ENCODE results near the gene GIMAP8. TPM values are rescaled to one million over a fixed set of nuclear protein-coding genes. Genes with fewer than 3 reads are reported as not detected.

GIMAP8 gene
- total RNA-seq, 1 donor from 2014 or later, result not detected

DNA sequence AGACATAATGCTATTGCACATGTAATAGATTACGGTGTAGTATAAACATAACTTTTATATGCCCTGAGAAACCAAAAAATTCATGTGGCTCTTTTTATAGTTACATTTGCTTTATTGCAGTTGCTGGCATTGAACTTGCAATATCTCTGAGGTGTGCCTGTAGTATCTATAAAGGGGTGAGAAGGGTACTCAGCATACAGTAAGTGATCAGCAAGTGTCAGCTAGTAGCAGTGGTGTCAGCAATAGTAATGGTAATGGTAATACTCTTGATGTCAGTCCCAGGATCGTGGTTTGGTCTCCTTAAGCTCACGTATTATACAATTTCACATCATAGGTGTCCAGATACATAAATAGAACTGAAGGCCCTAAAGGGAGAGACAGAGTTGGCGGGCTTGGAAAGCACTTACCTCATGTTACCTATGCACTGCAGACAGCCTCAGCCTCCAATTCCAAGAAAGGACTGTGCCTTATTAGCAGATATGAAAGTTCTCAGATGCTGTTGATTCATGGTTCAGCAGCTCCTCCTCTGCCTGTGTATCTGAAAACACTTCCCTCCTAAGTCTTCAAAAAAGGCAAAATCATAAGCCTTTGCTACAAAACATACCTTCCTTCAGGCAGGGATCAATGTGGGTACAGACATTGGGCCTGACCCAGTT lies 57.6 kb downstream of the GIMAP8 start:
- Mint-ChIP-seq H3K4me1 (ENCODE audit: low read depth) (peaks cover 3% of the 10 kb centered on the region), H3K27me3 (no peaks in the 10 kb centered on the region), H3K9me3 (ENCODE audit: low read depth) (no peaks in the 10 kb centered on the region), H3K4me3 (ENCODE audit: low read depth) (no peak overlapping the region), H3K27ac (no peak overlapping the region), H3K36me3 (ENCODE audit: insufficient read depth) (no peaks in the 10 kb centered on the region)
- TF ChIP-seq, protein P1, sequence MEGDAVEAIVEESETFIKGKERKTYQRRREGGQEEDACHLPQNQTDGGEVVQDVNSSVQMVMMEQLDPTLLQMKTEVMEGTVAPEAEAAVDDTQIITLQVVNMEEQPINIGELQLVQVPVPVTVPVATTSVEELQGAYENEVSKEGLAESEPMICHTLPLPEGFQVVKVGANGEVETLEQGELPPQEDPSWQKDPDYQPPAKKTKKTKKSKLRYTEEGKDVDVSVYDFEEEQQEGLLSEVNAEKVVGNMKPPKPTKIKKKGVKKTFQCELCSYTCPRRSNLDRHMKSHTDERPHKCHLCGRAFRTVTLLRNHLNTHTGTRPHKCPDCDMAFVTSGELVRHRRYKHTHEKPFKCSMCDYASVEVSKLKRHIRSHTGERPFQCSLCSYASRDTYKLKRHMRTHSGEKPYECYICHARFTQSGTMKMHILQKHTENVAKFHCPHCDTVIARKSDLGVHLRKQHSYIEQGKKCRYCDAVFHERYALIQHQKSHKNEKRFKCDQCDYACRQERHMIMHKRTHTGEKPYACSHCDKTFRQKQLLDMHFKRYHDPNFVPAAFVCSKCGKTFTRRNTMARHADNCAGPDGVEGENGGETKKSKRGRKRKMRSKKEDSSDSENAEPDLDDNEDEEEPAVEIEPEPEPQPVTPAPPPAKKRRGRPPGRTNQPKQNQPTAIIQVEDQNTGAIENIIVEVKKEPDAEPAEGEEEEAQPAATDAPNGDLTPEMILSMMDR (IDR thresholded peaks at IDR 0.05; ENCODE audit: unreplicated experiment), result no peak
- DNase-seq (ENCODE audit: low spot score, unreplicated experiment), result no peak

DNA sequence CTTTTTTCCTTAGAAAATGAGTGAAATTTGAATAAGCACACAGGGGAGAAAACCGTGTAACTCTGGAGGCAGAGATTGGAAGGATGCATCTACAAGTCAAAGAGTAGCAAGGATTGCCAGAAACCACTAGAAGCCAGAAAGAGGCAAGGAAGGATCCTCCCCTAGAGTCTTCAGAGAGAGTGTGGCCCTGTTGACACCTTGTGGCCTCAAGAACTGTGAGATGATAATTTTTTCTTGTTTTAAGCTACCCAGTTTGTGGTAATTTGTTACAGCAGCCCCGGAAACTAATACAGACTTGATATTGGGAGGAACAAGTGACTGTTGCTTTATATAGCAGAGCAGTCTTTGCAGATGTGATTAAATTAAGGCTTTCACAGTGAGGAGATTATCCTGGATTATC lies 60.6 kb downstream of the GIMAP8 start:
- Mint-ChIP-seq H3K4me3 (ENCODE audit: low read depth) (no peak overlapping the region), H3K9me3 (ENCODE audit: low read depth) (no peaks in the 10 kb centered on the region), H3K27me3 (no peaks in the 10 kb centered on the region), H3K4me1 (ENCODE audit: low read depth) (no peaks in the 10 kb centered on the region), H3K27ac (no peak overlapping the region), H3K36me3 (ENCODE audit: insufficient read depth) (no peaks in the 10 kb centered on the region)
- DNase-seq (ENCODE audit: low spot score, unreplicated experiment), result no peak
- TF ChIP-seq, protein P1 (IDR thresholded peaks at IDR 0.05; ENCODE audit: unreplicated experiment), result no peak

DNA sequence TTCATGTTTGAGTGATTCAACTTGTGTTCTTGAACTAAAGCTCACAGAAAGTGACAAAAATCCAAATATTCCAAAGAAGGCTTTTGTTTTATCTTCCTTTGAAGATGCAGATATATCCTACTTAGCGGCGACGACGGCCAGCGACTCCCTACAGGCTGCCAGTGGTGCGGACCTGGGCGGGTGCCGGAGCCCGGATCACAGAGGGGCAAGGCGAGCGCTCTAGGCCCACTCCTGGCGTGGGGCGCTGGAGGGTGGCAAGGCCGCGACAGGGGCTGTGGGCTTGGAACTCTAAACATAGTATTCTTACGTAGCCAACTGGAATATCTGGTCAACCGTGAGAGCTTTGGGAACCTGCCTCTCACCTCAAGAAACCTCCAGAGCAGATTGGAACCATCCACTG lies 63.3 kb downstream of the GIMAP8 start:
- no peak for DNase-seq (ENCODE audit: low spot score, unreplicated experiment)
- Mint-ChIP-seq H3K27ac (no peak overlapping the region), H3K4me1 (ENCODE audit: low read depth) (no peaks in the 10 kb centered on the region), H3K36me3 (ENCODE audit: insufficient read depth) (no peaks in the 10 kb centered on the region), H3K4me3 (ENCODE audit: low read depth) (no peak overlapping the region), H3K27me3 (no peaks in the 10 kb centered on the region), H3K9me3 (ENCODE audit: low read depth) (no peaks in the 10 kb centered on the region)
- TF ChIP-seq, protein P1 (IDR thresholded peaks at IDR 0.05; ENCODE audit: unreplicated experiment), result no peak

DNA sequence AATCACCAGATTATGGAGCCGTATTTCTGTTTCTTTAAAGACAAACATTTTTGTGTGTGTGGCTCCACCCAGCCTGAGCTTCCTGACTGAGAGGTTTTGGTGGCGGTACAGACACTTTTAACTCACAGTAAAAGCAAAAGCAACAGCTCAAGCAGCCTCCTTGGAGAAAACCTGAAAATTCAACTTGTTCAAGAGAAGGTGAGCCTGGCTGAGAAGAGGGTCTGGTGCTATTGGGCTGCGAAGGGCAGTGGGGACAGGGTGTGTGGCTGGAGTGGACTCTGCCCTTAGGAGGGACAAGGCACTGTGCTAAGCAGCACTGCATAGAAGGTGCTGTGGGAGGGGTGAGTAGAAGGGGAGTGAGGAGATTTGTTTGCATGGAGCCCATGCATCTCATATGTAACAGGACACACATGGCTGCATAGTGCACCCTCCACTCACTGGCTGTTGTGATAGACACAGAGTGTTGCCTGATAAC lies 64.4 kb downstream of the GIMAP8 start, which contains the start of gene GIMAP7:
Gene GIMAP7, plus strand, starts transcription at position 125 of the 475 bp plus-strand sequence. CDS start 5,103 bp downstream, outside the sequence.
- H3K4me3 Mint-ChIP-seq (ENCODE audit: low read depth), result no peak within 1 kb of the TSS
- DNase-seq (ENCODE audit: low spot score, unreplicated experiment), result no peak
- TF ChIP-seq, protein P1 (IDR thresholded peaks at IDR 0.05; ENCODE audit: unreplicated experiment), result no peak
- H3K27me3 Mint-ChIP-seq, result no peaks in the 10 kb centered on the region
- no peaks in the 10 kb centered on the region for H3K9me3 Mint-ChIP-seq (ENCODE audit: low read depth)
- H3K36me3 Mint-ChIP-seq (ENCODE audit: insufficient read depth), result no peaks in the 10 kb centered on the region
- no peaks in the 10 kb centered on the region for H3K4me1 Mint-ChIP-seq (ENCODE audit: low read depth)
- H3K27ac Mint-ChIP-seq, result peak within 1 kb of the TSS; percentile 23

DNA sequence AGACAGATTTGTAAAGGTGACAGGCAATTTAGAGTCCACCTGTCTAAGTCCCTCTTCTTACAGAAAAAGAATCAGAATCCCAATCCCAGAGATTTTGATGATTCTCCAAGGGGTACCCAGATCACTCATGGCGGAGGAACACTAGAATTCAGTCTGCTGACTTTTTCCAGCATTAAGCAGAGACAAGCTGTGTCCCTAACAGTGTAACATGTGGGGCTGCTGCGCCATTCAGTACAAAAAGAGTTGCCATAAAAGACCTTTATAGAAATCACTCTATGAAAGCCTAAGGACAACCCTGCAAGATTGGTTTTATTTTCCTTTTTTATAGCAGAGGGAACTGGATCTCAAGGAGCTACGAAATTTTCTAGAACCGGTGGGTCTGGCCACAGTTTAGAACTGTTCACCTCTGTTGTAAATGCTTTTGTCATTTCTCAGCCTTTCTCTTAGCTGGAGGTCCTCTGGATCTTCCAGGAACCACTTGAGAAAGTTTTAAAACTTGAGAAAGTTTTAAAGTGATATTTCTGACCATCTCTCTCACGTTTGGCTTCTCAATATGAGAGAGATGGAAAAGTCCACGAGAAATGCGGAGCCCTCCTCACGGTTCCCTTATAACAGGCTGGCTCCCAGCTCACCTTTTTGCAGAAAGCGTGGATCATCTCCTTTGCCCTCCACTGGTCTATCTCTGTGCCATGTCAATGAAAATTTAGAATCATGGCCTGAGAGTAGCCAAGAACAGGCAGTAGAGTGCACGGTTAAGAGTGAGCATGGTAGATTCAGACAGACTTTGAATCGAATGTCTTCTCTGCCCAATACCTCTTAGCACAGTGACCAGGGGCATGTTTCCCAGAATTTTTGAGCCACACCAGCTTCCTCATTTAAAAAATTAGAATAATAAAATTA lies 65.1 kb downstream of the GIMAP8 start:
- H3K36me3 Mint-ChIP-seq (ENCODE audit: insufficient read depth), result no peaks in the 10 kb centered on the region
- no peaks in the 10 kb centered on the region for H3K9me3 Mint-ChIP-seq (ENCODE audit: low read depth)
- TF ChIP-seq, protein P1 (IDR thresholded peaks at IDR 0.05; ENCODE audit: unreplicated experiment), result no peak
- H3K27ac Mint-ChIP-seq, result no peak overlapping the region
- no peaks in the 10 kb centered on the region for H3K4me1 Mint-ChIP-seq (ENCODE audit: low read depth)
- no peaks in the 10 kb centered on the region for H3K27me3 Mint-ChIP-seq
- DNase-seq (ENCODE audit: low spot score, unreplicated experiment), result no peak
- no peak overlapping the region for H3K4me3 Mint-ChIP-seq (ENCODE audit: low read depth)

Data from progenitor cell of endocrine pancreas (in vitro differentiated cells).